ENCODE measurements around the gene NEURL2. TPM values are rescaled to one million over a fixed set of nuclear protein-coding genes. Genes with fewer than 3 reads are reported as not detected.

The NEURL2 gene
- total RNA-seq, 2 donors from 2014 or later = 9.8 to 11.3 TPM

DNA sequence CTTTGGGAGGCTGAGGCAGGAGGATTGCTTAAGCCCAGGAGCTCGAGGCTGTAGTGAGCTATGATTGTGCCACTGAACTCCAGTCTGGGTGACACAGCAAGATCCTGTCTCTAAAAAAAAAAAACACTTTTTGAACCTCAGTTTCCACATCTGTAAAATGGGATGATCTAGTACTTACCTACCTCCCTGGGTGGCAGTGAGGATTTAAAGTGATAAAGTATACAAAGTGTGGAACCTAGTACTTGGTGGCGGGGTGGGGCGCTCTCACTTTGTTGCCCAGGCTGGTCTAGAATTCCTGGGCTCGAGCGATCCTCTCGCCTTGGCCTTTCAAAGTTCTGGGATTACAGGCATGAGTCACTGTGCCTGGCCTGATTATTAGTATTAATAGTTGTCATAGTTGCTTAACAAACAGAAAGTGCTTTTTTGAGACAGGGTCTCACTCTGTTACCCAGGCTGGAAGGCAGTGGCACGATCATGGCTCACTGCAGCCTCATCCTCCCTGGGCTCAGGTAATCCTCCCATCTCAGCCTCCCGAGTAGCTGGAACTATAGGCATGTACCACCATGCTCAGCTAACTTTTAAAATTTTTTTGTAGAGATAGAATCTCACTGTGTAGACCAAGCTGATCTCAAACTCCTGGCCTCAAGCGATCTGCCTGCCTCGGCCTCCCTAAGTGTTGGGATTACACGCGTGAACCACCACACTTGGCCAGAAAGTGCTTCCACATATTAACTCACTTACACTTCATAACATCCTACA, 27.9 kb upstream of the NEURL2 start:
- Histone ChIP-seq H3K36me3 (no peaks in the 10 kb centered on the region), H3K9me3 (no peaks in the 10 kb centered on the region), H3K4me1 (replicated peaks) (no peaks in the 10 kb centered on the region), H3K4me3 (no peak overlapping the region), H3K27ac (peak overlapping the region; percentile 7 to 45), H3K27me3 (replicated peaks; ENCODE audit: insufficient read depth) (no peaks in the 10 kb centered on the region)
- intact Hi-C loops (cut with DNase I) = no loop called here
- no peak for TF ChIP-seq POLR2A (IDR thresholded peaks at IDR 0.05)
- no peak for TF ChIP-seq POLR2AphosphoS5 (IDR thresholded peaks at IDR 0.05)
- TF ChIP-seq, protein P1, sequence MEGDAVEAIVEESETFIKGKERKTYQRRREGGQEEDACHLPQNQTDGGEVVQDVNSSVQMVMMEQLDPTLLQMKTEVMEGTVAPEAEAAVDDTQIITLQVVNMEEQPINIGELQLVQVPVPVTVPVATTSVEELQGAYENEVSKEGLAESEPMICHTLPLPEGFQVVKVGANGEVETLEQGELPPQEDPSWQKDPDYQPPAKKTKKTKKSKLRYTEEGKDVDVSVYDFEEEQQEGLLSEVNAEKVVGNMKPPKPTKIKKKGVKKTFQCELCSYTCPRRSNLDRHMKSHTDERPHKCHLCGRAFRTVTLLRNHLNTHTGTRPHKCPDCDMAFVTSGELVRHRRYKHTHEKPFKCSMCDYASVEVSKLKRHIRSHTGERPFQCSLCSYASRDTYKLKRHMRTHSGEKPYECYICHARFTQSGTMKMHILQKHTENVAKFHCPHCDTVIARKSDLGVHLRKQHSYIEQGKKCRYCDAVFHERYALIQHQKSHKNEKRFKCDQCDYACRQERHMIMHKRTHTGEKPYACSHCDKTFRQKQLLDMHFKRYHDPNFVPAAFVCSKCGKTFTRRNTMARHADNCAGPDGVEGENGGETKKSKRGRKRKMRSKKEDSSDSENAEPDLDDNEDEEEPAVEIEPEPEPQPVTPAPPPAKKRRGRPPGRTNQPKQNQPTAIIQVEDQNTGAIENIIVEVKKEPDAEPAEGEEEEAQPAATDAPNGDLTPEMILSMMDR (IDR thresholded peaks at IDR 0.05) = no peak
- no peak for DNase-seq (ENCODE audit: low spot score)
- WGBS = 77% methylated on average over 12 of the region's 12 CpGs

DNA sequence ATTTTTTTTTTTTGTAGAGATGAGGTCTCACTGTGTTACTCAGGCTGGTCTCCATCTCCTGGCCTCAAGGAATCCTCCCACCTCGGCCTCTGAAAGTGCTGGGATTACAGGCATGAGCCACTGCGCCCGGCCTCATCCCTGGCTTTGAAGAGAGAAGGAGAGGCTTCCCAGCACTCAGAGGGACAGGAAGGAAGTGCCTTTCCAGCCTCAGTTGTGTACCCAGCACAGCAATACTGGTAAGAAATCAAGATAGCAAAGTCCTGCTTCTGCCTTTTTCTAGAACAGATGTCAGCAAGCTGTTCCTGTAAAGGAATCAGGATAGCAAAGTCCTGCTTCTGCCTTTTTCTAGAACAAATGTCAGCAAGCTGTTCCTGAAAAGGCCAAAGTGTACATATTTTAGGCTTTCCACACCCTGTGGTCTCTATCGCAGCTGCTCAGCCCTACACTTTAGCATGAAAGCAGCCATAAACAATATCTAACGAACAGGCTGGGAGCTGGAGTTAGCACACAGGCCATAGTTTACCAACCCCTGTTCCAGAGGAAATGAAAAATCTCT, 27.3 kb upstream of the NEURL2 start:
- H3K27me3 ChIP-seq (replicated peaks; ENCODE audit: insufficient read depth) = no peaks in the 10 kb centered on the region
- H3K4me1 ChIP-seq (replicated peaks) = no peaks in the 10 kb centered on the region
- H3K27ac ChIP-seq = peak overlapping the region; percentile 7 to 45
- intact Hi-C loops (cut with DNase I) = no loop called here
- no peaks in the 10 kb centered on the region for H3K9me3 ChIP-seq
- DNase-seq (ENCODE audit: low spot score) = no peak
- H3K36me3 ChIP-seq = no peaks in the 10 kb centered on the region
- 80% methylated on average over 5 of the region's 5 CpGs for WGBS
- TF ChIP-seq POLR2A (IDR thresholded peaks at IDR 0.05) (no peak), POLR2AphosphoS5 (IDR thresholded peaks at IDR 0.05) (no peak)
- TF ChIP-seq, protein P1 (IDR thresholded peaks at IDR 0.05) = no peak
- H3K4me3 ChIP-seq = no peak overlapping the region

DNA sequence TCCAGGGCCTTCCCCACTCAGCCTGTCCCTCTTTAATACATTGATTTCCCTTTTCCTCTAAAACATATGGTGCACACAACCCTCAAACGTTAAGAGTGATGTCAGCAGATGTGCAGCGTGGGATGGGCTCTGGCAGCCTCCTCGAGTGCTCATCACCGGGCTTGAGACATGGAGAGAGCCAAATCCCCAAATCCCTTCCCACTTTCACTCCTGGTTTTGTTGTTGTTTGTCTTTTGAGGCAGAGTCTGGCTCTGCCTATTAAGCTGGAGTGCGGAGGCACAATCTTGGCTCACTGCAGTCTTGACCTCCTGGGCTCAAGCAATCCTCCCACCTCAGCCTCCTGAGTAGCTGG, 26.8 kb upstream of the NEURL2 start:
- TF ChIP-seq POLR2A (IDR thresholded peaks at IDR 0.05) = no peak
- TF ChIP-seq, protein P1 (IDR thresholded peaks at IDR 0.05) = no peak
- no peak for TF ChIP-seq POLR2AphosphoS5 (IDR thresholded peaks at IDR 0.05)
- no peaks in the 10 kb centered on the region for H3K36me3 ChIP-seq
- DNase-seq (ENCODE audit: low spot score) = no peak
- no peak overlapping the region for H3K4me3 ChIP-seq
- no peaks in the 10 kb centered on the region for H3K9me3 ChIP-seq
- WGBS = 50% methylated on average over 5 of the region's 5 CpGs
- no peaks in the 10 kb centered on the region for H3K4me1 ChIP-seq (replicated peaks)
- peak overlapping the region; percentile 7 to 45 for H3K27ac ChIP-seq
- H3K27me3 ChIP-seq (replicated peaks; ENCODE audit: insufficient read depth) = no peaks in the 10 kb centered on the region
- intact Hi-C loops (cut with DNase I) = no loop called here

DNA sequence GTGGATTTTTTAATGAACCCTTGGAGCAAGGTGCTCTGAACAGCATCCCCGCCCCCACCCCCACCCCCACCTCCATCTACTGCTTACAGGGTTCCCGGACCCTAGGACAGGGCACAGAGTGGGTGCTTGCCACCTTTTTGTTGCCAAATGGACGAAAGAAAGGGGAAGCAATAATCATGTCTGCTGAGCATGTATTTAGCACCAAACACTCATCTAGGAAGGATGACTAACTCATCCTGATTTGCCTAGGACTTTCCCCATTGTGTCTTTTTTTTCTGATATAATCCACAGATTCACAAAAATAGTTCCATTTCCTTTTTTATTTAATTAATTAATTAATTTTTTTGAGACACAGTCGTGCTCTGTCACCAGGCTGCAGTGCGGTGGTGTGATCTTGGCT, 22.1 kb upstream of the NEURL2 start:
- no peak overlapping the region for H3K27ac ChIP-seq
- WGBS = 53% methylated on average over 5 of the region's 5 CpGs
- no peak for DNase-seq (ENCODE audit: low spot score)
- TF ChIP-seq, protein P1 (IDR thresholded peaks at IDR 0.05) = no peak
- no peak for TF ChIP-seq POLR2A (IDR thresholded peaks at IDR 0.05)
- no peak for TF ChIP-seq POLR2AphosphoS5 (IDR thresholded peaks at IDR 0.05)
- intact Hi-C loops (cut with DNase I) = no loop called here
- no peaks in the 10 kb centered on the region for H3K9me3 ChIP-seq
- no peak overlapping the region for H3K4me3 ChIP-seq
- no peaks in the 10 kb centered on the region for H3K27me3 ChIP-seq (replicated peaks; ENCODE audit: insufficient read depth)
- H3K36me3 ChIP-seq = no peaks in the 10 kb centered on the region
- H3K4me1 ChIP-seq (replicated peaks) = no peaks in the 10 kb centered on the region

- peak overlapping the region in 1 of 2 donors; percentile 65 for H3K27ac ChIP-seq
- H3K4me1 ChIP-seq (replicated peaks) = no peaks in the 10 kb centered on the region
- H3K36me3 ChIP-seq = no peaks in the 10 kb centered on the region
- 8% methylated on average over 4 of the region's 4 CpGs for WGBS
- H3K9me3 ChIP-seq = no peaks in the 10 kb centered on the region
- TF ChIP-seq, protein P1 (IDR thresholded peaks at IDR 0.05) = no peak
- no peak for TF ChIP-seq POLR2A (IDR thresholded peaks at IDR 0.05)
- TF ChIP-seq POLR2AphosphoS5 (IDR thresholded peaks at IDR 0.05) = no peak
- intact Hi-C loops (cut with DNase I) = no loop called here
- no peaks in the 10 kb centered on the region for H3K27me3 ChIP-seq (replicated peaks; ENCODE audit: insufficient read depth)
- DNase-seq (ENCODE audit: low spot score) = no peak
- H3K4me3 ChIP-seq = peak overlapping the region; percentile 29 to 32
Observed at GRCh38 chr20:45912344-45912682, 21.3 kb upstream of the NEURL2 start.
